ENCODE measurements around the gene ATE1.

DNA sequence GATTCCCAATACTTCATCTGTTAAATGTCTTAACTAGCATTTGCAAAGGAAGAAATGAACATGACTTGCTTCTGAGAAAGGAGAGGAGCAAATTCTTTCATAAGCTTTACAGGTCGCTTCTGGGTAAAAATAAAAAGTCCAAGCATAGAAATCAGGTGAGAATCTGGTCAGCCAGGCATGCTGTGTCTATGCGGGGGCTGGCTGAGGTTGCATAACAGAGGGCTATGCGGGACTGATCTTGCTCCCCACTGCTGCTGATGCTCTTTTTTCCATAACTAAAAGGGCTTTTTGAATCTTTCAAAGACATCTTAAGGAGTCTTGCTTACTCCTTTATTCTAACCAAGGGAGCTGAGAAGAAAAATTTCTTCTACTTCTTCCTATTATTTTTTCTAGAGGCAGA, 236.9 kb downstream of the ATE1 start:
- TF ChIP-seq CTCF (IDR thresholded peaks at IDR 0.05; ENCODE audit: low read depth, low read length) (no peak), EZH2phosphoT487 (IDR thresholded peaks at IDR 0.05; ENCODE audit: low read depth) (no peak)
